B cell (primary cell): ENCODE measurements around the gene NUP85. TPM values are rescaled to one million over a fixed set of nuclear protein-coding genes. Genes with fewer than 3 reads are reported as not detected.

ENCODE experiments used
- ATAC-seq: fragments of 200-7000 bp; cut with Tn5 transposase; one replicate; pipeline ENCODE4 v1.10.0; 2021; ENCODE audit warnings: low read depth, mild to moderate bottlenecking, moderate number of reproducible peaks, moderate library complexity
- CTCF ChIA-PET: fragments of 350-600 bp; sonication (Branson Sonifier 250); formaldehyde crosslinking; loops from one replicate; lab custom pipeline; 2021; ENCODE audit warnings: antibody characterized with exemption, inconsistent platforms; lab: Charles Lee
- POLR2A ChIA-PET: fragments of 350-600 bp; sonication (Branson Sonifier 250); formaldehyde crosslinking; loops from one replicate; lab custom pipeline; 2021; ENCODE audit warnings: antibody characterized with exemption; lab: Charles Lee
- DNase-seq: peaks from one replicate; pipeline ENCODE4 v3.0.0; 2013
- H2AFZ ChIP-seq: 2 replicates; pipeline ENCODE4 v1.6.1; 2012; ENCODE audit warnings: mild to moderate bottlenecking, low read depth, low read length; ENCODE audit not compliant: insufficient read depth, poor library complexity, severe bottlenecking
- H3K27ac ChIP-seq, 2 donors: 1 replicate in 1 of 2; 2 replicates in 1 of 2; pipeline ENCODE4 v1.5.1; 2012 to 2013; ENCODE audit warnings: low read length in 2 of 2, mild to moderate bottlenecking in 2 of 2, moderate library complexity in 1 of 2
- H3K27me3 ChIP-seq, 4 experiments: fragments of 200-600 bp in 1 of 4; sonication (generic) in 1 of 4; replicated peaks in 1 of 4; 1 replicate in 2 of 4; 2 replicates in 2 of 4; pipeline versions ENCODE4 v1.6.1 to v1.7.0; 2013 to 2016; ENCODE audit warnings: low read length in 3 of 4, mild to moderate bottlenecking in 2 of 4, mixed read lengths in 1 of 4, moderate library complexity in 1 of 4; ENCODE audit not compliant: insufficient read depth in 4 of 4, control insufficient read depth in 3 of 4; ENCODE audit errors: control extremely low read depth in 1 of 4
- H3K36me3 ChIP-seq, 2 experiments: replicated peaks in 1 of 2; 1 replicate in 1 of 2; 2 replicates in 1 of 2; pipeline versions ENCODE4 v1.6.1 to v1.7.1; 2013; ENCODE audit warnings: low read length in 1 of 2; ENCODE audit not compliant: insufficient read depth in 2 of 2, control insufficient read depth in 1 of 2; ENCODE audit errors: control extremely low read depth in 1 of 2, extremely low read depth in 1 of 2
- H3K4me1 ChIP-seq, 2 donors: fragments of 200-600 bp in 1 of 2; sonication (generic) in 1 of 2; 1 replicate in 1 of 2; 2 replicates in 1 of 2; pipeline versions ENCODE4 v1.5.1 to v1.6.1; 2013 to 2017; ENCODE audit warnings: low read length in 2 of 2; ENCODE audit not compliant: control insufficient read depth in 2 of 2, insufficient read depth in 2 of 2
- H3K4me2 ChIP-seq: replicated peaks from 2 replicates; pipeline ENCODE3; 2012; ENCODE audit warnings: mild to moderate bottlenecking, low read depth, low read length; ENCODE audit not compliant: poor library complexity, severe bottlenecking
- H3K4me3 ChIP-seq, 5 experiments: fragments of 200-600 bp in 1 of 5; sonication (generic) in 1 of 5; 1 replicate in 3 of 5; 2 replicates in 2 of 5; pipeline versions ENCODE4 v1.5.1 to v1.7.0; 2011 to 2016; ENCODE audit warnings: low read length in 4 of 5, mild to moderate bottlenecking in 4 of 5, low read depth in 2 of 5, control low read depth in 1 of 5, moderate library complexity in 1 of 5; ENCODE audit not compliant: insufficient read depth in 1 of 5; ENCODE audit errors: control extremely low read depth in 1 of 5, extremely low read depth in 1 of 5
- H3K79me2 ChIP-seq: fragments of 200-600 bp; sonication (generic); one replicate; pipeline ENCODE4 v1.6.0; 2016; ENCODE audit warnings: low read length; ENCODE audit not compliant: control insufficient read depth, insufficient read depth
- H3K9ac ChIP-seq: fragments of 200-600 bp; sonication (generic); 2 replicates; pipeline ENCODE4 v1.6.1; 2017; ENCODE audit warnings: mild to moderate bottlenecking, low read length, moderate library complexity
- H3K9me3 ChIP-seq, 3 donors: one replicate each; pipeline versions ENCODE4 v1.6.1 to v1.7.1; 2013; ENCODE audit warnings: low read length in 2 of 3; ENCODE audit not compliant: control insufficient read depth in 2 of 3, insufficient read depth in 1 of 3; ENCODE audit errors: control extremely low read depth in 1 of 3
- H4K20me1 ChIP-seq: 2 replicates; pipeline ENCODE4 v1.6.0; 2012; ENCODE audit warnings: mild to moderate bottlenecking, low read length; ENCODE audit not compliant: insufficient read depth, control insufficient read depth, poor library complexity, severe bottlenecking
- H3K27ac Mint-ChIP-seq: one replicate; pipeline ENCODE4 v1.8.0; 2021; ENCODE audit warnings: mixed read lengths
- H3K27me3 Mint-ChIP-seq: one replicate; pipeline ENCODE4 v1.8.0; 2021; ENCODE audit warnings: mixed read lengths
- H3K4me1 Mint-ChIP-seq: one replicate; pipeline ENCODE4 v1.8.0; 2021; ENCODE audit warnings: mixed read lengths
- H3K4me3 Mint-ChIP-seq: one replicate; pipeline ENCODE4 v1.8.0; 2021; ENCODE audit warnings: mixed read lengths
- H3K9me3 Mint-ChIP-seq: one replicate; pipeline ENCODE4 v1.8.0; 2022; ENCODE audit warnings: mixed read lengths; ENCODE audit not compliant: insufficient read depth
- EZH2 ChIP-seq: IDR thresholded peaks from 2 replicates; pipeline ENCODE4 v1.6.1; 2012; ENCODE audit warnings: borderline replicate concordance, low read depth, mild to moderate bottlenecking, moderate library complexity, low read length; ENCODE audit not compliant: insufficient read depth, poor library complexity, severe bottlenecking
- WGBS: methylation state at CpG from one replicate; pipeline ENCODE4 v1.1.5; 2013; ENCODE audit warnings: missing lambda C conversion rate; ENCODE audit not compliant: insufficient coverage; 5-methylcytosine and 5-hydroxymethylcytosine counted together
- intact Hi-C: fragments of 100-400 bp; cut with micrococcal nuclease; formaldehyde crosslinking; loops from one replicate; pipeline ENCODE4 v1.10.0; 2022
- polyA plus RNA-seq: library from polyadenylated mRNA; depleted of rRNA; stranded (reverse); fragments of >200 nt; gene quantifications from 2 replicates; pipeline ENCODE4 v1.2.3, GENCODE V29; 2012
- total RNA-seq, 2 donors: library from RNA; stranded (reverse); fragments of 120-200 nt in 1 of 2; gene quantifications; 1 replicate in 1 of 2; 2 replicates in 1 of 2; pipeline versions ENCODE4 v1.2.3 to v1.2.4, GENCODE V29; 2013 to 2022
- TF ChIP-seq, protein P1 (sequence below): fragments of 200-600 bp; IDR thresholded peaks from one replicate; pipeline ENCODE4 v1.8.0; 2022; ENCODE audit warnings: antibody characterized with exemption, mild to moderate bottlenecking

Gene NUP85
- total and polyA plus RNA-seq, 2 donors (not counting 1 experiment from before 2014, with no cell fraction given), result 97.5 to 142 TPM

DNA sequence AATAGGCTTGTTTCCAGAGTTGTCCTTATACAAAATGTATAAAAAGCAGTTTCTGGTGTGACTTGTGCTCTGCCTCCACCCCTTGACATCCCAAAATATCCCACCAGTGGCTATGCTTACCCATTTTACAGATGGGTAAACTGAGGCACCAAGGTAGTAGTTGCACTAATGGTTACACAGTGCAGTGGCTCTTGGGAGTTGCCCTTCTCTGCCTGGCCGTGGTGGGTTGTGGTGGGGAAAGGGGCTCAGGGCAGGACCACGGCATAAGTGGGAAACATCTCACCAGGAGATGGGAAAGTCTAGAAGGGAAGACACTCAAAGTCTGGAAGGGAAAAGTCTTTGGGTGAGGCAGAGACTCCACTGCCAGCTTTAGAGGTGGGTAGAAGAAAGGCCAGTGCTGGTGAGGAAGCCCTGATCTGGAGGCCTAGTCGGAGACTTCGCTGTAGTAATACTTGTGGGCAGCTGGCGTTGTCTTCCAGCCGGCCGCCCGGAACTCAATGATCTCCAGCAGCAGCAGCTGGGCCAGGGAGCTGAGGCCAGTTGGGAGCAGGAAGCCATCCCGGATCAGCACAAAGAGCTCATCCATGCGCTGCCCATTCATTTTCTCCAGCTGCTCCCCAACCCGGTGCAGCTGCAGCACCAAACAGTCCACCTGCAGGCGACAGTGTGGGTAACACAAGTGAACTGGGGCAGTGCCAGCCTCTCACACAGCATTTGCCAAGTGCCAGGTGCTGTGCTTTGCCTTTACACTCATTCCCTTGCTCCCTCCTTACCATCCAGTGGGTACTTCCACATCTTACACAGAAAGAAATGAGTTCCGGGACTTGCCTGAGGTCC is 61.1 kb downstream of the NUP85 start:
- H3K27me3 Mint-ChIP-seq, result no peaks in the 10 kb centered on the region
- Histone ChIP-seq H3K4me3 (no peak overlapping the region), H3K27me3 (no peaks in the 10 kb centered on the region), H3K9ac (no peak overlapping the region), H3K79me2 (peaks cover 48% of the 10 kb centered on the region), H2AFZ (no peak overlapping the region), H3K4me2 (no peak overlapping the region), H3K36me3 (peaks cover 0 to 26% of the 10 kb centered on the region in 2 experiments), H3K4me1 (peaks cover 18 to 24% of the 10 kb centered on the region in 2 donors), H4K20me1 (no peaks in the 10 kb centered on the region), H3K9me3 (no peaks in the 10 kb centered on the region), H3K27ac (no peak overlapping the region)
- DNase-seq (no peak), ATAC-seq (no peak)
- intact Hi-C loops, result no loop called here
- H3K27ac Mint-ChIP-seq, result no peak overlapping the region
- no peak overlapping the region for H3K4me3 Mint-ChIP-seq
- TF ChIP-seq, protein P1, sequence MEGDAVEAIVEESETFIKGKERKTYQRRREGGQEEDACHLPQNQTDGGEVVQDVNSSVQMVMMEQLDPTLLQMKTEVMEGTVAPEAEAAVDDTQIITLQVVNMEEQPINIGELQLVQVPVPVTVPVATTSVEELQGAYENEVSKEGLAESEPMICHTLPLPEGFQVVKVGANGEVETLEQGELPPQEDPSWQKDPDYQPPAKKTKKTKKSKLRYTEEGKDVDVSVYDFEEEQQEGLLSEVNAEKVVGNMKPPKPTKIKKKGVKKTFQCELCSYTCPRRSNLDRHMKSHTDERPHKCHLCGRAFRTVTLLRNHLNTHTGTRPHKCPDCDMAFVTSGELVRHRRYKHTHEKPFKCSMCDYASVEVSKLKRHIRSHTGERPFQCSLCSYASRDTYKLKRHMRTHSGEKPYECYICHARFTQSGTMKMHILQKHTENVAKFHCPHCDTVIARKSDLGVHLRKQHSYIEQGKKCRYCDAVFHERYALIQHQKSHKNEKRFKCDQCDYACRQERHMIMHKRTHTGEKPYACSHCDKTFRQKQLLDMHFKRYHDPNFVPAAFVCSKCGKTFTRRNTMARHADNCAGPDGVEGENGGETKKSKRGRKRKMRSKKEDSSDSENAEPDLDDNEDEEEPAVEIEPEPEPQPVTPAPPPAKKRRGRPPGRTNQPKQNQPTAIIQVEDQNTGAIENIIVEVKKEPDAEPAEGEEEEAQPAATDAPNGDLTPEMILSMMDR, result no peak
- TF ChIP-seq EZH2, result no peak
- 96% methylated on average over 13 of the region's 13 CpGs for WGBS
- H3K4me1 Mint-ChIP-seq, result peaks cover 28% of the 10 kb centered on the region
- ChIA-PET CTCF (interaction anchor here (1.3 kb wide), 1 partner anchor 304 kb away, joined by 3 read pairs; no protein-coding TSS in a partner anchor), POLR2A (no interaction called here)
- no peaks in the 10 kb centered on the region for H3K9me3 Mint-ChIP-seq

DNA sequence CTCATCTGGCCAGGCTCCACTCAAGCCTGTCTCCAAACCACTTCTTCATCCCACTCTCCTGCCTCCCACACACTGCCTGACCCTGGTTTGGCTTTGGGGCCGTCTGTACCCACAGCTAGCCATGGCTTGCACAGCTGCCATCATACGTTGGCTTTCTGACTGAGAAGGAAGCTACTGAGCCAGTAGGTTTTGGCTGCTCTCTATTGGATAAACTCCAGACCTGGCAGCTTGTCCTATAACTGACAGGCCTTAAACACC is 61.6 kb downstream of the NUP85 start:
- no peak for ATAC-seq
- Histone ChIP-seq H2AFZ (no peak overlapping the region), H4K20me1 (no peaks in the 10 kb centered on the region), H3K4me1 (peaks cover 22 to 28% of the 10 kb centered on the region in 2 donors), H3K79me2 (peaks cover 42% of the 10 kb centered on the region), H3K4me3 (no peak overlapping the region), H3K9ac (no peak overlapping the region), H3K9me3 (no peaks in the 10 kb centered on the region), H3K27me3 (no peaks in the 10 kb centered on the region), H3K27ac (no peak overlapping the region), H3K36me3 (peaks cover 0 to 26% of the 10 kb centered on the region in 2 experiments), H3K4me2 (no peak overlapping the region)
- no peak for DNase-seq
- intact Hi-C loops, result no loop called here
- no peak for TF ChIP-seq EZH2
- TF ChIP-seq, protein P1, result no peak
- POLR2A ChIA-PET, result no interaction called here
- H3K4me3 Mint-ChIP-seq, result no peak overlapping the region
- peaks cover 28% of the 10 kb centered on the region for H3K4me1 Mint-ChIP-seq
- no peaks in the 10 kb centered on the region for H3K27me3 Mint-ChIP-seq
- H3K27ac Mint-ChIP-seq, result no peak overlapping the region
- CTCF ChIA-PET, result interaction anchor here (0.8 to 1.3 kb wide), 2 partner anchors 66 to 305 kb away, joined by 3 read pairs; no protein-coding TSS in a partner anchor
- WGBS, result 83% methylated on average over 2 of the region's 2 CpGs
- H3K9me3 Mint-ChIP-seq, result no peaks in the 10 kb centered on the region
